SK-N-MC (cell line): Measurements from ENCODE around the gene PLEKHG4B.

Source experiments
- EZH2 ChIP-seq: fragments of 200-600 bp; sonication (generic); IDR thresholded peaks from one replicate; pipeline ENCODE4 v1.6.1; 2017; ENCODE audit warnings: antibody characterized with exemption
- FOXP2 ChIP-seq: optimal IDR thresholded peaks from 2 replicates; pipeline ENCODE3; 2011; ENCODE audit warnings: mild to moderate bottlenecking, moderate library complexity; ENCODE audit not compliant: insufficient read depth; ENCODE audit errors: extremely low read length, control extremely low read depth
- POLR2AphosphoS5 ChIP-seq: IDR thresholded peaks from 2 replicates; pipeline ENCODE4 v1.6.1; 2012; ENCODE audit warnings: mild to moderate bottlenecking, low read depth, low read length, borderline replicate concordance

DNA sequence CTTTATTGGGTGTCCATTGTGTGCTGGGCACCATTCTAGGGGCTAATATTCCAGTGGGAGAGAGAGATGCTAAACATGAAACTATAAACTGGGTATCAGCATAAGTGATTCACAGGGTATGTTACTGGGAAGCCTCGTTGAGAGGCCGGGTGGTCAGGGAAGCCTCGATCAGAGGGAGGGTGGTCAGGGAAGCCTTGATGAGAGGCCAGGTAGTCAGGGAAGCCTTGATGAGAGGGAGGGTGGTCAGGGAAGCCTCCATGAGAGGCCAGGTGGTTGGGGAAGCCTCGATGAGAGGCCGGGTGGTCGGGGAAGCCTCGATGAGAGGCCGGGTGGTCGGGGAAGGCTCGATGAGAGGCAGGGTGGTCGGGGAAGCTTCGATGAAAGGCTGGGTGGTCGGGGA lies 8.9 kb upstream of the PLEKHG4B start:
- TF ChIP-seq POLR2AphosphoS5 (no peak), EZH2 (no peak), FOXP2 (no peak)
